CD14-positive monocyte (primary cell): ENCODE measurements around the gene VWA1. TPM values are rescaled to one million over a fixed set of nuclear protein-coding genes. Genes with fewer than 3 reads are reported as not detected.

Source experiments
- DNase-seq, 3 donors: peaks; one replicate each; pipeline ENCODE4 v3.0.0-alpha.2; 2011 to 2022
- H2AFZ ChIP-seq: 2 replicates; pipeline ENCODE4 v1.6.0; 2012; ENCODE audit warnings: mild to moderate bottlenecking, low read depth, low read length, inconsistent platforms; ENCODE audit not compliant: insufficient read depth, poor library complexity, severe bottlenecking
- H3K27ac ChIP-seq, 2 donors: 1 replicate in 1 of 2; 2 replicates in 1 of 2; pipeline ENCODE4 v1.5.1; 2012 to 2013; ENCODE audit warnings: low read length in 2 of 2, control low read depth in 1 of 2, inconsistent platforms in 1 of 2, low read depth in 1 of 2, mild to moderate bottlenecking in 1 of 2
- H3K27me3 ChIP-seq, 2 donors: one replicate each; pipeline versions ENCODE4 v1.6.0 to v1.6.1; 2011 to 2013; ENCODE audit warnings: low read length in 2 of 2; ENCODE audit not compliant: control insufficient read depth in 2 of 2, insufficient read depth in 2 of 2
- H3K36me3 ChIP-seq, 2 donors: replicated peaks in 1 of 2; 1 replicate in 1 of 2; 2 replicates in 1 of 2; pipeline versions ENCODE4 v1.5.1 to v1.6.1; 2012 to 2013; ENCODE audit warnings: low read length in 2 of 2, control low read depth in 1 of 2, inconsistent platforms in 1 of 2, mild to moderate bottlenecking in 1 of 2; ENCODE audit not compliant: insufficient read depth in 2 of 2, control insufficient read depth in 1 of 2
- H3K4me1 ChIP-seq, 2 donors: 1 replicate in 1 of 2; 2 replicates in 1 of 2; pipeline versions ENCODE4 v1.5.1 to v1.6.1; 2012 to 2013; ENCODE audit warnings: low read length in 2 of 2, control low read depth in 1 of 2, inconsistent platforms in 1 of 2, mild to moderate bottlenecking in 1 of 2, moderate library complexity in 1 of 2; ENCODE audit not compliant: insufficient read depth in 2 of 2, control insufficient read depth in 1 of 2
- H3K4me2 ChIP-seq: replicated peaks from 2 replicates; pipeline ENCODE3; 2012; ENCODE audit warnings: low read length, moderate library complexity, mild to moderate bottlenecking; ENCODE audit not compliant: poor library complexity, severe bottlenecking; ENCODE audit errors: extremely low read depth
- H3K4me3 ChIP-seq, 3 experiments: fragments of 200-600 bp in 1 of 3; sonication (generic) in 1 of 3; replicated peaks in 1 of 3; 1 replicate in 2 of 3; 2 replicates in 1 of 3; pipeline ENCODE4 v1.5.1; 2011 to 2013; ENCODE audit warnings: low read length in 3 of 3, mild to moderate bottlenecking in 3 of 3, control low read depth in 2 of 3, low read depth in 2 of 3, inconsistent platforms in 1 of 3, moderate library complexity in 1 of 3
- H3K79me2 ChIP-seq: 2 replicates; pipeline ENCODE4 v1.6.0; 2012; ENCODE audit warnings: mild to moderate bottlenecking, control low read depth, inconsistent platforms, low read length, moderate library complexity; ENCODE audit not compliant: insufficient read depth
- H3K9ac ChIP-seq: 2 replicates; pipeline ENCODE4 v1.6.0; 2017; ENCODE audit warnings: low read length, mild to moderate bottlenecking; ENCODE audit not compliant: insufficient read depth, poor library complexity, severe bottlenecking
- H3K9me3 ChIP-seq, 2 donors: replicated peaks in 1 of 2; 1 replicate in 1 of 2; 2 replicates in 1 of 2; pipeline versions ENCODE4 v1.5.1 to v1.6.1; 2012 to 2013; ENCODE audit warnings: low read length in 2 of 2, control low read depth in 1 of 2; ENCODE audit not compliant: control insufficient read depth in 1 of 2, insufficient read depth in 1 of 2
- H4K20me1 ChIP-seq: 2 replicates; pipeline ENCODE4 v1.6.0; 2012; ENCODE audit warnings: mild to moderate bottlenecking, low read length, control low read depth, moderate library complexity; ENCODE audit not compliant: insufficient read depth
- H3K27ac Mint-ChIP-seq, 7 donors: one replicate each; pipeline ENCODE4 v1.8.0; 2020; ENCODE audit warnings: mild to moderate bottlenecking in 7 of 7, mixed read lengths in 7 of 7, moderate library complexity in 6 of 7, inconsistent platforms in 2 of 7
- H3K27me3 Mint-ChIP-seq, 3 donors: one replicate each; pipeline ENCODE4 v1.8.0; 2021 to 2022; ENCODE audit warnings: low read depth in 3 of 3, mild to moderate bottlenecking in 3 of 3, mixed read lengths in 3 of 3, moderate library complexity in 3 of 3, inconsistent platforms in 1 of 3
- H3K36me3 Mint-ChIP-seq, 2 donors: one replicate each; pipeline ENCODE4 v1.8.0; 2020; ENCODE audit warnings: mixed read lengths in 2 of 2, inconsistent platforms in 1 of 2, mild to moderate bottlenecking in 1 of 2
- H3K4me1 Mint-ChIP-seq: one replicate; pipeline ENCODE4 v1.8.0; 2020; ENCODE audit warnings: mild to moderate bottlenecking, mixed read lengths
- H3K4me3 Mint-ChIP-seq, 2 donors: one replicate each; pipeline ENCODE4 v1.8.0; 2020; ENCODE audit warnings: mild to moderate bottlenecking in 2 of 2, mixed read lengths in 2 of 2, moderate library complexity in 1 of 2
- H3K9me3 Mint-ChIP-seq, 7 donors: one replicate each; pipeline ENCODE4 v1.8.0; 2020 to 2022; ENCODE audit warnings: mixed read lengths in 7 of 7, mild to moderate bottlenecking in 6 of 7, moderate library complexity in 6 of 7, inconsistent platforms in 2 of 7
- CTCF ChIP-seq: fragments of 200-600 bp; IDR thresholded peaks from one replicate; pipeline ENCODE4 v1.8.0; 2022; ENCODE audit warnings: antibody characterized with exemption, mild to moderate bottlenecking
- WGBS: methylation state at CpG from one replicate; pipeline ENCODE4 v1.1.5; 2013; ENCODE audit warnings: missing lambda C conversion rate; ENCODE audit not compliant: insufficient coverage; 5-methylcytosine and 5-hydroxymethylcytosine counted together
- intact Hi-C, 2 donors: fragments of 100-400 bp; cut with micrococcal nuclease; formaldehyde crosslinking; loops; one replicate each; pipeline versions ENCODE4 v1.15.0 to v1.15.1; 2023
- polyA plus RNA-seq, 3 donors: library from polyadenylated mRNA; depleted of rRNA in 1 of 3; unstranded in 2 of 3; stranded (reverse) in 1 of 3; fragments of 300-500 nt in 2 of 3; fragments of >200 nt in 1 of 3; fragmentation: Illumina TruSeq in 2 of 3; gene quantifications; 1 replicate in 2 of 3; 2 replicates in 1 of 3; pipeline ENCODE4 v1.2.3, GENCODE V29; 2012 to 2021

Gene VWA1
- polyA plus RNA-seq, 3 donors, result not detected

GRCh38 chr1:1427106-1427819 is 8.2 kb upstream of the VWA1 start:
- H3K9me3 ChIP-seq, result no peaks in the 10 kb centered on the region
- no peaks in the 10 kb centered on the region for H3K4me1 ChIP-seq
- DNase-seq, result no peak
- peaks cover 0 to 36% of the 10 kb centered on the region in 2 donors for H3K27me3 ChIP-seq
- H3K4me3 Mint-ChIP-seq, result no peak overlapping the region
- H2AFZ ChIP-seq, result no peak overlapping the region
- H3K4me3 ChIP-seq, result no peak overlapping the region
- no peaks in the 10 kb centered on the region for H3K79me2 ChIP-seq
- no peak for TF ChIP-seq CTCF
- no peak overlapping the region for H3K27ac Mint-ChIP-seq
- H4K20me1 ChIP-seq, result no peaks in the 10 kb centered on the region
- peaks cover 0 to 5% (median 0%) of the 10 kb centered on the region in 7 donors for H3K9me3 Mint-ChIP-seq
- intact Hi-C loops, result no loop called here
- no peak overlapping the region for H3K27ac ChIP-seq
- no peak overlapping the region for H3K9ac ChIP-seq
- H3K36me3 ChIP-seq, result no peaks in the 10 kb centered on the region
- no peaks in the 10 kb centered on the region for H3K36me3 Mint-ChIP-seq
- H3K4me1 Mint-ChIP-seq, result no peaks in the 10 kb centered on the region
- peaks cover 34 to 84% (median 42%) of the 10 kb centered on the region in 3 donors for H3K27me3 Mint-ChIP-seq
- no peak overlapping the region for H3K4me2 ChIP-seq
- 7% methylated on average over 56 of the region's 66 CpGs for WGBS

GRCh38 chr1:1427820-1428148 is 7.7 kb upstream of the VWA1 start:
- Histone ChIP-seq H3K36me3 (no peaks in the 10 kb centered on the region), H3K79me2 (no peaks in the 10 kb centered on the region), H4K20me1 (no peaks in the 10 kb centered on the region), H3K4me1 (no peaks in the 10 kb centered on the region), H3K9me3 (no peaks in the 10 kb centered on the region), H3K4me2 (no peak overlapping the region), H2AFZ (no peak overlapping the region), H3K4me3 (no peak overlapping the region), H3K27ac (no peak overlapping the region), H3K9ac (no peak overlapping the region), H3K27me3 (peaks cover 0 to 38% of the 10 kb centered on the region in 2 donors)
- no peak for TF ChIP-seq CTCF
- DNase-seq, result no peak
- WGBS, result 0% methylated on average over 7 of the region's 22 CpGs
- Mint-ChIP-seq H3K4me1 (no peaks in the 10 kb centered on the region), H3K27ac (no peak overlapping the region), H3K9me3 (peaks cover 0 to 5% (median 0%) of the 10 kb centered on the region in 7 donors), H3K27me3 (peaks cover 35 to 84% (median 46%) of the 10 kb centered on the region in 3 donors), H3K4me3 (no peak overlapping the region), H3K36me3 (no peaks in the 10 kb centered on the region)
- intact Hi-C loops, result no loop called here
